Measurements from ENCODE around the gene LTBP1. TPM values are rescaled to one million over a fixed set of nuclear protein-coding genes. Genes with fewer than 3 reads are reported as not detected.
"Not testable (repeated sequence)": the region's sequence is repeated elsewhere in the genome, so short reads cannot be mapped to it uniquely, and the experiment has no call there.

LTBP1 gene
- total and polyA plus RNA-seq, 7 experiments from 2014 or later = 0.29 to 2.1 TPM; not detected in 5

- Mint-ChIP-seq H3K36me3 (no peaks in the 10 kb centered on the region), H3K4me1 (no peaks in the 10 kb centered on the region), H3K27ac (no peak overlapping the region), H3K9me3 (no peaks in the 10 kb centered on the region), H3K4me3 (no peak overlapping the region), H3K27me3 (peaks cover 0 to 23% (median 17%) of the 10 kb centered on the region in 5 donors)
- H3K9me3 ChIP-seq (ENCODE audit: control insufficient read depth in 2 of 3, low read length in 3 of 3) = no peaks in the 10 kb centered on the region
- H3K4me1 ChIP-seq (ENCODE audit: control insufficient read depth in 2 of 2, insufficient read depth in 2 of 2, low read length in 2 of 2) = no peaks in the 10 kb centered on the region
- DNase-seq (peak in 3 of 9 donors; percentile 1 to 21 (median 2)), ATAC-seq (no peak)
- H3K27me3 ChIP-seq (ENCODE audit: control insufficient read depth in 2 of 2, insufficient read depth in 2 of 2, low read length in 2 of 2) = no peaks in the 10 kb centered on the region
- intact Hi-C loops (cut with micrococcal nuclease) = loop anchor here in 1 of 2 donors (1.0 kb wide), 1 partner anchor 142 kb away; no protein-coding TSS in a partner anchor
- ChIA-PET POLR2A (no interaction called here), CTCF (interaction anchor here (0.5 kb wide), 1 partner anchor 139 kb away, joined by 3 read pairs; no protein-coding TSS in a partner anchor)
- H3K4me3 ChIP-seq (ENCODE audit: low read length) = no peak overlapping the region
- no peaks in the 10 kb centered on the region for H3K36me3 ChIP-seq (ENCODE audit: control insufficient read depth in 2 of 3, insufficient read depth in 3 of 3, low read length in 3 of 3)
- H3K27ac ChIP-seq (ENCODE audit: low read depth, low read length) = no peak overlapping the region
These were observed 494.6 kb downstream of the LTBP1 start for GRCh38 chr2:33441235-33441810.

GRCh38 chr2:33442052-33442451, 495.3 kb downstream of the LTBP1 start:
- H3K36me3 Mint-ChIP-seq; ATAC-seq; H3K27me3 ChIP-seq (ENCODE audit: control insufficient read depth in 2 of 2, insufficient read depth in 2 of 2, low read length in 2 of 2); H3K36me3 ChIP-seq (ENCODE audit: control insufficient read depth in 2 of 3, insufficient read depth in 3 of 3, low read length in 3 of 3); H3K27ac Mint-ChIP-seq; CTCF ChIA-PET; H3K4me1 ChIP-seq (ENCODE audit: control insufficient read depth in 2 of 2, insufficient read depth in 2 of 2, low read length in 2 of 2); H3K9me3 ChIP-seq (ENCODE audit: control insufficient read depth in 2 of 3, low read length in 3 of 3); intact Hi-C loops (cut with micrococcal nuclease); POLR2A ChIA-PET; H3K9me3 Mint-ChIP-seq; H3K4me1 Mint-ChIP-seq; H3K27ac ChIP-seq (ENCODE audit: low read depth, low read length); H3K4me3 Mint-ChIP-seq; DNase-seq; H3K4me3 ChIP-seq (ENCODE audit: low read length): not testable (repeated sequence)
- H3K27me3 Mint-ChIP-seq = peaks cover 0 to 23% (median 16%) of the 10 kb centered on the region in 5 donors

GRCh38 chr2:33442528-33443079, 495.9 kb downstream of the LTBP1 start:
- DNase-seq = no peak
- Histone ChIP-seq H3K9me3 (ENCODE audit: control insufficient read depth in 2 of 3, low read length in 3 of 3) (no peaks in the 10 kb centered on the region), H3K27ac (ENCODE audit: low read depth, low read length) (no peak overlapping the region), H3K4me3 (ENCODE audit: low read length) (no peak overlapping the region), H3K27me3 (ENCODE audit: control insufficient read depth in 2 of 2, insufficient read depth in 2 of 2, low read length in 2 of 2) (no peaks in the 10 kb centered on the region), H3K36me3 (ENCODE audit: control insufficient read depth in 2 of 3, insufficient read depth in 3 of 3, low read length in 3 of 3) (no peaks in the 10 kb centered on the region), H3K4me1 (ENCODE audit: control insufficient read depth in 2 of 2, insufficient read depth in 2 of 2, low read length in 2 of 2) (no peaks in the 10 kb centered on the region)
- no peaks in the 10 kb centered on the region for H3K9me3 Mint-ChIP-seq
- intact Hi-C loops (cut with micrococcal nuclease) = no loop called here
- no peak overlapping the region for H3K27ac Mint-ChIP-seq
- H3K4me1 Mint-ChIP-seq = no peaks in the 10 kb centered on the region
- ChIA-PET POLR2A (no interaction called here), CTCF (no interaction called here)
- H3K27me3 Mint-ChIP-seq = peaks cover 0 to 19% (median 14%) of the 10 kb centered on the region in 5 donors
- no peak for ATAC-seq
- no peaks in the 10 kb centered on the region for H3K36me3 Mint-ChIP-seq
- no peak overlapping the region for H3K4me3 Mint-ChIP-seq

GRCh38 chr2:33443274-33443829, 496.6 kb downstream of the LTBP1 start:
- Histone ChIP-seq H3K9me3 (ENCODE audit: control insufficient read depth in 2 of 3, low read length in 3 of 3) (no peaks in the 10 kb centered on the region), H3K36me3 (ENCODE audit: control insufficient read depth in 2 of 3, insufficient read depth in 3 of 3, low read length in 3 of 3) (no peaks in the 10 kb centered on the region), H3K4me3 (ENCODE audit: low read length) (no peak overlapping the region), H3K27ac (ENCODE audit: low read depth, low read length) (no peak overlapping the region), H3K27me3 (ENCODE audit: control insufficient read depth in 2 of 2, insufficient read depth in 2 of 2, low read length in 2 of 2) (no peaks in the 10 kb centered on the region), H3K4me1 (ENCODE audit: control insufficient read depth in 2 of 2, insufficient read depth in 2 of 2, low read length in 2 of 2) (no peaks in the 10 kb centered on the region)
- no peak overlapping the region for H3K4me3 Mint-ChIP-seq
- H3K27me3 Mint-ChIP-seq = peaks cover 0 to 18% (median 12%) of the 10 kb centered on the region in 5 donors
- H3K9me3 Mint-ChIP-seq = no peaks in the 10 kb centered on the region
- ChIA-PET POLR2A (no interaction called here), CTCF (no interaction called here)
- no peaks in the 10 kb centered on the region for H3K36me3 Mint-ChIP-seq
- peaks cover 0 to 3% (median 0%) of the 10 kb centered on the region in 7 donors for H3K4me1 Mint-ChIP-seq
- no peak overlapping the region for H3K27ac Mint-ChIP-seq
- no peak for DNase-seq
- no peak for ATAC-seq
- intact Hi-C loops (cut with micrococcal nuclease) = no loop called here

GRCh38 chr2:33444967-33445366, 498.2 kb downstream of the LTBP1 start:
- DNase-seq (no peak), ATAC-seq (no peak)
- ChIA-PET POLR2A (no interaction called here), CTCF (interaction anchor here (1.0 kb wide), 1 partner anchor 31 kb away, joined by 3 read pairs; the partner anchor contains the start of gene RASGRP3)
- H3K4me3 ChIP-seq (ENCODE audit: low read length) = no peak overlapping the region
- no peaks in the 10 kb centered on the region for H3K4me1 ChIP-seq (ENCODE audit: control insufficient read depth in 2 of 2, insufficient read depth in 2 of 2, low read length in 2 of 2)
- H3K27ac ChIP-seq (ENCODE audit: low read depth, low read length) = no peak overlapping the region
- Mint-ChIP-seq H3K27me3 (peaks cover 0 to 11% (median 8%) of the 10 kb centered on the region in 5 donors), H3K4me3 (no peak overlapping the region), H3K27ac (no peak overlapping the region), H3K9me3 (no peaks in the 10 kb centered on the region), H3K4me1 (peaks cover 0 to 3% (median 0%) of the 10 kb centered on the region in 7 donors), H3K36me3 (no peaks in the 10 kb centered on the region)
- no peaks in the 10 kb centered on the region for H3K27me3 ChIP-seq (ENCODE audit: control insufficient read depth in 2 of 2, insufficient read depth in 2 of 2, low read length in 2 of 2)
- intact Hi-C loops (cut with micrococcal nuclease) = no loop called here
- no peaks in the 10 kb centered on the region for H3K36me3 ChIP-seq (ENCODE audit: control insufficient read depth in 2 of 3, insufficient read depth in 3 of 3, low read length in 3 of 3)
- H3K9me3 ChIP-seq (ENCODE audit: control insufficient read depth in 2 of 3, low read length in 3 of 3) = no peaks in the 10 kb centered on the region

- POLR2A ChIA-PET = no interaction called here
- CTCF ChIA-PET = no interaction called here
- H3K4me1 Mint-ChIP-seq = peaks cover 0 to 3% (median 0%) of the 10 kb centered on the region in 7 donors
- no peak overlapping the region for H3K4me3 Mint-ChIP-seq
- H3K27me3 Mint-ChIP-seq = peaks cover 0 to 11% (median 0%) of the 10 kb centered on the region in 5 donors
- Histone ChIP-seq H3K27ac (ENCODE audit: low read depth, low read length) (no peak overlapping the region), H3K4me3 (ENCODE audit: low read length) (no peak overlapping the region), H3K36me3 (ENCODE audit: control insufficient read depth in 2 of 3, insufficient read depth in 3 of 3, low read length in 3 of 3) (no peaks in the 10 kb centered on the region), H3K4me1 (ENCODE audit: control insufficient read depth in 2 of 2, insufficient read depth in 2 of 2, low read length in 2 of 2) (no peaks in the 10 kb centered on the region), H3K27me3 (ENCODE audit: control insufficient read depth in 2 of 2, insufficient read depth in 2 of 2, low read length in 2 of 2) (no peaks in the 10 kb centered on the region), H3K9me3 (ENCODE audit: control insufficient read depth in 2 of 3, low read length in 3 of 3) (peaks cover 0 to 7% (median 0%) of the 10 kb centered on the region in 3 experiments)
- H3K36me3 Mint-ChIP-seq = peaks cover 0 to 8% (median 0%) of the 10 kb centered on the region in 5 donors
- ATAC-seq (no peak), DNase-seq (no peak)
- no peak overlapping the region for H3K27ac Mint-ChIP-seq
- peaks cover 0 to 20% (median 14%) of the 10 kb centered on the region in 11 donors for H3K9me3 Mint-ChIP-seq
- intact Hi-C loops (cut with micrococcal nuclease) = no loop called here
These were observed 501.6 kb downstream of the LTBP1 start for GRCh38 chr2:33448220-33448899.

Data from naive thymus-derived CD4-positive, alpha-beta T cell (primary cell).